Ascending aorta (tissue), 2 donors: ENCODE measurements around the gene FAF1. TPM values are rescaled to one million over a fixed set of nuclear protein-coding genes. Genes with fewer than 3 reads are reported as not detected.

Source experiments
- DNase-seq, 2 donors: peaks; one replicate each; pipeline ENCODE4 v3.0.0-alpha.2; 2019; ENCODE audit warnings: low spot score in 2 of 2
- H3K27ac ChIP-seq, 2 donors: fragments of 200-600 bp; sonication (generic); one replicate each; pipeline ENCODE4 v1.5.1; 2016 to 2017; ENCODE audit warnings: mild to moderate bottlenecking in 1 of 2
- H3K27me3 ChIP-seq: fragments of 200-600 bp; sonication (generic); one replicate; pipeline ENCODE4 v1.5.1; 2017
- H3K36me3 ChIP-seq, 2 donors: fragments of 200-600 bp; sonication (generic); one replicate each; pipeline ENCODE4 v1.5.1; 2016
- H3K4me1 ChIP-seq, 2 donors: fragments of 200-600 bp; sonication (generic); one replicate each; pipeline ENCODE4 v1.5.1; 2016 to 2017; ENCODE audit warnings: mild to moderate bottlenecking in 1 of 2
- H3K4me3 ChIP-seq, 2 donors: fragments of 200-600 bp; sonication (generic); one replicate each; pipeline ENCODE4 v1.5.1; 2016 to 2017; ENCODE audit warnings: mild to moderate bottlenecking in 1 of 2
- H3K9me3 ChIP-seq, 2 donors: fragments of 200-600 bp; sonication (generic); one replicate each; pipeline ENCODE4 v1.5.1; 2016
- intact Hi-C: fragments of 100-400 bp; cut with DNase I; formaldehyde crosslinking; loops from one replicate; pipeline ENCODE4 v1.15.1; 2023
- total RNA-seq: library from RNA; depleted of rRNA; stranded (reverse); fragments of >200 nt; gene quantifications from one replicate; pipeline ENCODE4 v1.1.0, GENCODE V29; 2016
- TF ChIP-seq, protein P1 (sequence below), 3 experiments: fragments of 200-600 bp in 2 of 3; fragments of 450-650 bp in 1 of 3; sonication (generic) in 2 of 3; IDR thresholded peaks; one replicate each; pipeline ENCODE4 v1.5.1; 2016 to 2019; ENCODE audit warnings: antibody characterized with exemption in 3 of 3, mild to moderate bottlenecking in 1 of 3, moderate library complexity in 1 of 3

Gene FAF1
- total RNA-seq, 1 donor from 2014 or later = 16.4 TPM

DNA sequence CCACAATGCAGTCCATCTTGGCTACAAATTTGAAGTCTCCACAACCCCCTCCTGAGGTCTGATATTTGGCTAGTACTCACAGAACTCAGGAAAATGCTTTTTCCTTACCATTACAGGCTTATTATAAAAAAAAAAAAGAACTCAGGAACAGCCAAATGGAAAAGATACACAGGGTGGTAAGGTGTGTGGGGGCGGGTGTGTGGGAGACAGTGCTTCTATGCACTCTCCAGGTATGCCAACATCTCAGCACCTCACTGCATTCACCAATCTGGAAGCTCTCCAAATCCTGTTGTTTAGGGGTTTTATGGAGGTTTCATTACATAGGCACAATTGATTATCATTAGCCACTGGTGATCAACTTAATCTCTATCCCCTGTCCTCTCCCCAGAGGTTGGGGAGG is 126.9 kb downstream of the FAF1 start:
- intact Hi-C loops = no loop called here
- Histone ChIP-seq H3K27me3 (no peaks in the 10 kb centered on the region), H3K4me1 (peaks cover 0 to 5% of the 10 kb centered on the region in 2 donors), H3K9me3 (no peaks in the 10 kb centered on the region), H3K27ac (no peak overlapping the region), H3K36me3 (no peaks in the 10 kb centered on the region), H3K4me3 (no peak overlapping the region)
- TF ChIP-seq, protein P1, sequence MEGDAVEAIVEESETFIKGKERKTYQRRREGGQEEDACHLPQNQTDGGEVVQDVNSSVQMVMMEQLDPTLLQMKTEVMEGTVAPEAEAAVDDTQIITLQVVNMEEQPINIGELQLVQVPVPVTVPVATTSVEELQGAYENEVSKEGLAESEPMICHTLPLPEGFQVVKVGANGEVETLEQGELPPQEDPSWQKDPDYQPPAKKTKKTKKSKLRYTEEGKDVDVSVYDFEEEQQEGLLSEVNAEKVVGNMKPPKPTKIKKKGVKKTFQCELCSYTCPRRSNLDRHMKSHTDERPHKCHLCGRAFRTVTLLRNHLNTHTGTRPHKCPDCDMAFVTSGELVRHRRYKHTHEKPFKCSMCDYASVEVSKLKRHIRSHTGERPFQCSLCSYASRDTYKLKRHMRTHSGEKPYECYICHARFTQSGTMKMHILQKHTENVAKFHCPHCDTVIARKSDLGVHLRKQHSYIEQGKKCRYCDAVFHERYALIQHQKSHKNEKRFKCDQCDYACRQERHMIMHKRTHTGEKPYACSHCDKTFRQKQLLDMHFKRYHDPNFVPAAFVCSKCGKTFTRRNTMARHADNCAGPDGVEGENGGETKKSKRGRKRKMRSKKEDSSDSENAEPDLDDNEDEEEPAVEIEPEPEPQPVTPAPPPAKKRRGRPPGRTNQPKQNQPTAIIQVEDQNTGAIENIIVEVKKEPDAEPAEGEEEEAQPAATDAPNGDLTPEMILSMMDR (IDR thresholded peaks at IDR 0.05) = no peak
- DNase-seq = no peak

DNA sequence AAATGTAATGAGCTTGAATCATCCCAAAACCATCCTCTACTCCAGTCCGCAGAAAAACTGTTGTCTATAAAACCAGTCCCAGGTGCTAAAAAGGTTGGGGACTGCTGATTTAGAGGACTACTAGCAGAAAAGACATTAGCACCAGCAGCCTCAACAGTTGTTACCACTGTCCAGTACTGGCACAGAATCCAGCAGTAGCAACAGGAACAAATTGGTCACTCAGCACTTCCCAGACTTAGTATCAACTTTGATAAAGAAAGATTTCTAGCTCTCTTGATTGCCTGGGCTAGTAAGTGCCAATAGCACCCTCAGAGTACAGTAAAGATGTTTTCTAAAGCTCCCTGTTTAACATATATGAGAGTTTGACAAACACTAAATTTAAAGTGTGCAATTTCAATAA is 127.9 kb downstream of the FAF1 start:
- TF ChIP-seq, protein P1 (IDR thresholded peaks at IDR 0.05) = no peak

DNA sequence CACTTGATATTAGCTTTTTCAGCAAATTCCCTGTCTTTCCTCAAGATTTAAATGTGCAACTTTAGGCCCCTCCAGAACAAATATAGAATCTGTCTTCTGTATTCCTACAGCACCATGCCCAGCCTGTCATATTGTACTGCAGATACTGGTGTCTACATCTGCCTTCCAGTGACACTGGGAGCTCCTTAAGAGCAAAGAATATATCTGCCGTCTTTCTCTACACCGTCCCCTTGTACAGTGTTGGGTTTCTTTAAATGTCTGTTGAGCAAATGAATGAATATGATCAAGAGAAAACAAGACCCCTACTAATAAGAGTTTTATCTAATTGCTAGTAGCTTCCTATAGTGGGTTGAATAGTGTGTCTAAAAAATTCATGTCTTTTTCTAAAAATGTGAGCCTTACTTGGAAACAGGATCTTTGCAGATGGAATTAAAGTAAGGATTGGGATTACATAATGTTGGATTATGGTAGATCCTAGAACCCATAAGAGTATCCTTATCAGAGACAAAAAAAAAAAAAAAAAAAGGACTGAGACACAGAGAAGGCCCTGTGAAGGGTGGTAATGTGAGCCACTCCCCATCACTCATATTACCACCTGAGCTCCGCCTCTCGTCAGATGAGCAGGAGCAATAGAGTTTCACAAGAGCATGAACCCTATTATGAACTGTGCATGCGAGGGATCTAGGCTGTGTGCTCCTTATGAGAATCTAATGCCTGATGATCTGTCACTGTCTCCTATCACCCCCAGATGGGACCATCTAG is 128.6 kb downstream of the FAF1 start:
- no peaks in the 10 kb centered on the region for H3K36me3 ChIP-seq
- no peaks in the 10 kb centered on the region for H3K9me3 ChIP-seq
- DNase-seq = no peak
- no peak overlapping the region for H3K4me3 ChIP-seq
- H3K27ac ChIP-seq = no peak overlapping the region
- intact Hi-C loops = no loop called here
- H3K4me1 ChIP-seq = peaks cover 0 to 5% of the 10 kb centered on the region in 2 donors
- no peaks in the 10 kb centered on the region for H3K27me3 ChIP-seq
- TF ChIP-seq, protein P1 (IDR thresholded peaks at IDR 0.05) = no peak

More for the DNA sequence above, 127.9 kb downstream of the FAF1 start:
- DNase-seq = no peak
- Histone ChIP-seq H3K4me1 (peaks cover 0 to 5% of the 10 kb centered on the region in 2 donors), H3K9me3 (no peaks in the 10 kb centered on the region), H3K36me3 (no peaks in the 10 kb centered on the region), H3K27ac (no peak overlapping the region), H3K27me3 (no peaks in the 10 kb centered on the region), H3K4me3 (no peak overlapping the region)
- intact Hi-C loops = no loop called here

DNA sequence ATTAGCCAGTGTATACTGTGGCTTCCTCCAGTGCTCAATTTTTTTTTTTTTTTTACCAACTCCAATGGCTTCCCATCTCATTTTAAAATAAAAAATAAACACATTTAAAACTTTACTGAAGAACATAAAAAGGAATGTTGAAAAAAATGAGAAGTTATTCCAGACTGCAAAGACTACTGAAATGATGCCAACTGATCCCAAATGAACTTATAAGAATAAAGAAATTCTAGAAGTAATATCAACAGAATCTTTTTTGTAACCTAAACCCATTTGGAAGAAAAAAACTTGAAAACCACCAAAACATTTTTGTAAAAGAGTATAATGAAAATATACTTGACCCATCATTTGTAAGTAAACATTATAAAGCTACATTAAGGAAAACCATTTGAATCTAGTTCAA is 129.4 kb downstream of the FAF1 start:
- H3K4me1 ChIP-seq = peaks cover 0 to 5% of the 10 kb centered on the region in 2 donors
- H3K27me3 ChIP-seq = no peaks in the 10 kb centered on the region

DNA sequence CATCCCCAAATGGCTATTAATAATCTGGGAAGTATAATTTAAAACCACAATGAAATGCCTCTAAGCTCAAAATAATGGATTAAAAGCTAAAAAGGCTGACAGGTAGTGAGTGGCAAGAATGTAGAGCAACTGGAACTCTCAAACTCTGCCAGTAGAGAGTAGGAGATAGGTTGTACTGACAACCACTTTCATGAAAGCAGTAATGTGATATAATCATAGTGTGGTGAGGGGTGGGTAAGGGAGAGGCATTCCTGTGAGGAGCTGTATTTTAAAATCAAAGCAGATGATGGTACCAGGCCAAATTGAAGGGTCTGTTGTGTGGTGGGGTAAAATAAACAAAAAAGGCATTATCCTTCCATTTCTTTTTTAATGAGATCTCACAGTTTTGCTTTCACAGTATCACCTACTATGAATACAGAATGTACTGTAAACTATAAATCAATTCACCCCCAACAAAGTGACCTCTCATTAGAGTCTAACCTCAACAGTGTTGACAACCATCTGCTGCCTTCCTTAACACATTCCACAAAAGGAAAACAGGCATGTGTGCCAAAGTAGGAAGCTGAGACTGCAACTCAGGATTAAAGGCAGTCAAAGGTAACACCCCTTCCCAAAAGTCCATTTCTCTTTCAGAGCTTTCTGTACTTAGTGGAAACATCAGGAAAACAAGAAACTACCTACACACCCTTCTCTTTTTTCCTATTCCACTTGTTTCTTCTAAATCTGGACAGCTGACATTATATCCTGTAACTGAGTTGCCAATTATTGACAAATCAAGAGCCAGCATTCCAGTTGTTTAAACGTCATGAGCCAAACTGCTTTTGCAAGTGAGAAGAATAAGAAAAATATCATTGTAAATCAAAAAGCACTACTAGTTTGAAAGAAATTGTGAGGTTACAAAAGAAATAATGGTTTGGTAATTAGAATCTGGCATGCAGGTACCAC is 130.8 kb downstream of the FAF1 start:
- Histone ChIP-seq H3K9me3 (no peaks in the 10 kb centered on the region), H3K4me1 (peaks cover 0 to 5% of the 10 kb centered on the region in 2 donors)

More for the DNA sequence above, 129.4 kb downstream of the FAF1 start:
- Histone ChIP-seq H3K36me3 (no peaks in the 10 kb centered on the region), H3K9me3 (no peaks in the 10 kb centered on the region), H3K4me3 (no peak overlapping the region), H3K27ac (no peak overlapping the region)
- TF ChIP-seq, protein P1 (IDR thresholded peaks at IDR 0.05) = no peak
- intact Hi-C loops = no loop called here
- DNase-seq = no peak

More for the DNA sequence above, 130.8 kb downstream of the FAF1 start:
- TF ChIP-seq, protein P1 (IDR thresholded peaks at IDR 0.05) = no peak
- H3K27me3 ChIP-seq = no peaks in the 10 kb centered on the region
- H3K4me3 ChIP-seq = no peak overlapping the region
- H3K27ac ChIP-seq = no peak overlapping the region
- intact Hi-C loops = no loop called here
- DNase-seq = no peak
- no peaks in the 10 kb centered on the region for H3K36me3 ChIP-seq
